ENCODE measurements around the gene KBTBD7. TPM values are rescaled to one million over a fixed set of nuclear protein-coding genes. Genes with fewer than 3 reads are reported as not detected.
A peak's percentile ranks its signal among the peaks of the same experiment; 100 is the strongest.

KBTBD7 gene
- total RNA-seq, result 1 to 10 TPM; 4.8 to 6.7 TPM
- long read RNA-seq, full-length matches to known transcripts, result 11 of 11 reads
- long read RNA-seq, partial matches to known transcripts, result 0 of 11 reads
- long read RNA-seq, other reads (novel, unspliced or antisense), result 0 of 11 reads

DNA sequence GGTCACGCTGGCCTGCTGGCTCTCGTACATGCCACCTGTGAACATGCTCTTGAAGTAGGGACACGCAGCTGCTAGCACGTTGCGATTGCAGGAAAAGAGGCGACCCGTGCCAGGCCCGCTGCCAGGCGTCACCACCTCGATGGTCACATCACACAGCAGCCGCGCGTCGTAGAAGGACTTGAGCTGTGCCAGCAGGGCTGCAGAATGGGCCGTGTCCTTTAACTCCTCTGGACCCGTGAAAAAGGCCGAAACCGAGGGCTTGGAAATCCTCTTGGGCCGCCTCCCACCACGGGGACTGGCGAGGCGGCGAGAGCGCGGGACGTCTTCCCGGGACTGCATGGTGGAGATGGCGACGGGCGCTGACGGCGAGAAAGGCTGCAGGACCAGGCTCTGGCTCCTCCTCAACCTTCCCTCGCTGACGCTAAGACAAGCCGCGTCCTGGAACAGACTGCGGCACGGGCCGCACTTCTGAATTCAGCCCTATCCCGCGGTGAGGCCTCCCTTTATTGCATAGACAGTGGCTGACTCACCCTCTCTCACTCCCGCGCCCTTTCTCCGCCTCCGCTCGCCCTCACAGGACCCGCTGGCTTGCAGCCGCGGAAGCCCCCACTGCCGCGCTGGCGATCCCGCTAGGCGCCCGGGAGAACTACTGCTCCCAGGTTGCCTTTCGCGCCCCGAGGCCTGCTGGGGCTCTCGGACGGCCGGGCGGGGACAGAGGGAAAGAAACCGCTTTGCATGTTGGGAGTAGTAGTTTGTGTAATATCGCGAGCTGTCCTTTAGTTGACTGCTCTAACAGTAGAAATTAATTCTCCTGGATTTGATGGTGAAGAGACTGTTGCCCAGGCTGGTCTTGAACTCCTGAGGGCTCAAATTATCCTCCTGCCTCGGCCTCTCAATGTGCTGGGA, at the start of gene KBTBD7:
Gene KBTBD7 (minus strand): TSS at position 651 of the 906 bp plus-strand sequence. CDS start 312 bp downstream, at position 339.
- intact Hi-C loops (cut with DNase I), result loop anchor here (2.0 to 10.0 kb wide), 2 partner anchors 59 to 61 kb away; partner anchors contain the start of gene KBTBD6 (in 2 of the 2)
- peak; percentile 99 to 100 for ATAC-seq

DNA sequence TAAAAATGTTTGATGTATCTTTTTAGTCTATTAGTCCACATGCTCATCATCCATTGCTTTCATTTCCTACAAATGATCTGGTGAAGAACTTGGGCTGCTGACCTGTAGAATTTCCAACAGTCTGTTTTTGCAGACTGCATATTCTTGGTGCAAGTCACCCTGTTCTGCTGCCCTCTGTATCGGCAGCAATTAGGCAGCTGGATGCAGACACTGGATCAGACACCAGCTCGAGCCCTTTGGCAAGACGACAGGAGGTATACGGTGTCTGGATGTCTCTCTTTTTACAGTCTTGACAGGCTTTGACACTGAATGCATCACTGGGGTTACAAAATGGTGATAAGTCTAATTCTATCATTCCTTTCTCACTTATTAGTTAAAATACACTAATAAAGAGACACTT, 47.3 kb upstream of the KBTBD7 start:
- DNase-seq (no peak), ATAC-seq (no peak)
- intact Hi-C loops (cut with DNase I), result no loop called here

More for the DNA sequence above, at the start of gene KBTBD7:
- peak; percentile 97 for DNase-seq

DNA sequence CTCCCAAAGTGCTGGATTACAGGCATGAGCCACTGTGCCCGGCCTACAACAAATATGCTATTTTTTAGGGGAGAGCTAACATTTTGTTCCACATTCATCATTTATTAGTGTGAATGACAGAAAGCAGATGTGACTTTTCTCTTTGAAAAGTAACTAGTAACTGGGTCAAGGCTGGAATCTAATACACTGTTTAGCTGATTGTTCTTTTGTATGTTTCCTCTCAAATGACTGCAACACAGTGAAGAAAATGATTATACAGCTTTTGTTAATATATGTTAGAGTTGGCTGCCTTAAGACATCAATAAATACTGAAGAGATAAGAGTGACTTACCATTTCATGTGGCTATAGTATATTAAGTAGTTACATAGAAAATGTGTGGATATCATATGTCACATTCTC, 42.0 kb upstream of the KBTBD7 start:
- ATAC-seq, result no peak
- intact Hi-C loops (cut with DNase I), result no loop called here
- DNase-seq, result no peak

DNA sequence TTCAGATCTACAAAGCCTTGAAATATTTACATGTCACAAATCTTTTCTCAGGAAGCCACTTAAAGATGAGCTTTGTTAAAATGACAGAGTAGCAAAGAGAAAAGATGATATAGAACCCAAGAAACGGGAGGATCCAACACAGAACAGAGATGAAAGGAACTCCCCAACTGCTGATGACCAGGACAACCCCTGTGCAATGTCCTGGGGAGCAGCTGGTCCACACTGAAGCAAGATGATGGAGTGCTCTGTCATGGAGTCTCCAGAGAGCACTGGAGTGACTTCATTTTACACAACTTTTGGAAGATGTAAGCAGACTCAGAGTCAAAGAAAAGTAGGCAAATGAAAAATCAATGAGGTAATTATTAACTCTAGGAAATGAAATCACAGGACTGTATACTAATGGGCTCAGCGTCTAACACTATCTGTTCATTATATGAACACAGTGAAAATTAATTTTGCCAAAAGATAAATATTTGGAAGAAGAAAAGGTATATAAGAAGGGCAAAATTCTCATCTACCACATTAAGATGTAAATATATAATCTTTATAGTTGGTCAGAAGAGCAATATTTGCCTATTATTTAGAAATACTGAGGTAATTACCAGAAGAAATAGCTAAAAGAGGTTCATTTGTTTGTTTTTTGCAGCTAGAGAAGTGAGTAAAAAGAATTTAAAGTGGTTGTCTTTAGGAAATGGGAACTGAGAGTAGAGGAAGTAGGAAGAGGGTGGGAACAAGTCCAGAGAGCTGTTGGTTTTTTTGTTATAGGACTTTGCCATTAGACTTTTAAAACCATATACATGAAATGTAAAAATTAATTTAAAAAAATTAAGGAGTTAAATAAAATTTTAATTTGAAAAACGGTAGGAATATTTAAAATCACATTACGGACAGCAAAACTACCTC, 38.5 kb upstream of the KBTBD7 start:
- intact Hi-C loops (cut with DNase I), result no loop called here
- ATAC-seq, result no peak

DNA sequence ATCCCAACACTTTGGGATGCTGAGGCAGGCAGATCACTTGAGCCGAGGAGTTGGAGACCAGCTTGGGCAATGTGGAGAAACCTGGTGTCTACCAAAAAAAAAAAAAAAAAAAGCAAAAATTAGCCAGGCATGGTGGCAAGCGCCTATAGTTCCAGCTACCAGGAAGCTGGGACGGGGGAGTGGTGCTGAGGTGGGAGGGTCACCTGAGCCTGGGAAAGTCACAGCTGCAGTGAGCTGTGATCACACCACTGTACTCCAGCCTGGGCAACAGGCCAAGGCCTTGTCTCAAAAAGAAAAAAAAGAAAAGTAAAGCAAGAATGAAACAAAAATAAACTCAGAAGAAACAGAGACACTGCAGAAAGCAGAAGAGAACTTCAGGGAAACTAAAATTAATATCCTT, 37.4 kb upstream of the KBTBD7 start:
- DNase-seq, result no peak

More for the DNA sequence above, 38.5 kb upstream of the KBTBD7 start:
- DNase-seq, result no peak

GRCh38 chr13:41231025-41231677, 36.8 kb upstream of the KBTBD7 start:
- DNase-seq, result no peak
- no peak for ATAC-seq
- intact Hi-C loops (cut with DNase I), result no loop called here

More for the DNA sequence above, 37.4 kb upstream of the KBTBD7 start:
- ATAC-seq, result no peak
- intact Hi-C loops (cut with DNase I), result no loop called here

DNA sequence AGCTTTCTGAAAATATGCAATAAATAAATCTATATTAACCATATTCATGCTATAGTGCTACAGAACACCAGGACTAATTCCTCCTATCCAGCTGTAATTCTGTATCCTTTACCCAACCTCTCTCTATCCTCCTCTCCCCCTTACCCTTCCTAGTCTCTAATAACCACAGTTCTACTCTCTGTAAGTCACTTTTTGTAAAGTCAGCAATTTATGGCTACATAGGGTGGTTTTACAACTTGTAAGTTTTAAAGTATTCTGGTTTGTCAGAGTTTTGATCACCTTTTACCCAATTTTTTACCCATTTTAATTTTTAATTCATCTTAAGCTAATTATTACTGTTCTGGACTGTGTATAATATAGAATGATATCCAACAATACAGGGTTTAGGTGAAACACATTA, 35.0 kb upstream of the KBTBD7 start:
- no peak for ATAC-seq

DNA sequence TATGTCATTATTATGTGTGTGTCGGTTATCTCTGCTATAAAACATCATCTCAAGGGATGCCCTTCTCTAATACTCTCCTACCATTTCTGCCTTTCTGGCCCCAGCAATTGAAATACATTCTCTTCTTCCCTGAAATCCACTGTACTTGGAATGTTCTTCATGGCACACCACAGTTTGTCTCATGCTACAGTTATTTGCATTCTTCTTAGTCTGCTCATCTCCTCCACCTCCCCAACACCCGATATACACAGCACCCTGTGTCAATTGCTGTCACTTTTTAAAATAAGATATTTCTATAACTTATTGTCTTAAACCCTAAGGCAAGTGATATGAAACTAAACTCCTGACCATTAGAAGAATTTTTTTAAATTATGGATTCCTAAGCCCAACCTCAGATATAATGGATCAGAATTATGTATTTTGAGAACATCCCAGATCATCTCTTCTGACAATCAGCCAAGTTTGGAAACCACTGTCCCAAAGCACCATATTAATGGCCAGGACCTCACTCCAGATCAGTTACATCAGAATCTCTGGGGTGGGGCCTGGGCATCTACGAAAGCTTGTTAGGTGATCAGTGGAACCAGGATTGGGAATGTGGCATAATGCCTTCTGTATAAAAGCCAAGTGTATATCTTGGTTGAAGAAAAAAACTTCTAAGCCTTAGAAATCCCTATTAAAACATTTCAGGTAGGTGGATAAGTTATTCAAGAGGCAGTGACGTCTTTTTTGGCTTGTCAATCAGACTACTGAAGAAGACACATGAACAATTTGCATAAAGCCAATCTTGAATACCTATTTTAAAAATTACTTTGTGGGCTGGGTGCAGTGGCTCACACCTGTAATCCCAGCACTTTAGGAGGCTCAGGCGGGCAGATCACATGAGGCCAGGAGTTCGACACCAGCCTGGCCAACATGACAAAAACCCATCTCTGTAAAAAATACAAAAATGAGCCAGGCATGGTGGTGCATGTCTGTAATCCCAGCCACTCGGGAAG, 30.0 kb upstream of the KBTBD7 start:
- DNase-seq (no peak), ATAC-seq (no peak)
- intact Hi-C loops (cut with DNase I), result loop anchor here in 1 of 2 donors (5.0 kb wide), 1 partner anchor 147 kb away; no protein-coding TSS in a partner anchor

More for the DNA sequence above, 35.0 kb upstream of the KBTBD7 start:
- DNase-seq, result no peak
- intact Hi-C loops (cut with DNase I), result no loop called here

- ATAC-seq (peak; percentile 73 to 85), DNase-seq (no peak)
- intact Hi-C loops (cut with DNase I), result loop anchor here in 1 of 2 donors (5.0 kb wide), 1 partner anchor 145 kb away; no protein-coding TSS in a partner anchor
These were observed 28.0 kb upstream of the KBTBD7 start for GRCh38 chr13:41222259-41222852.

GRCh38 chr13:41220401-41220800, 26.0 kb upstream of the KBTBD7 start:
- intact Hi-C loops (cut with DNase I), result loop anchor here (2.0 to 5.0 kb wide), 2 partner anchors 143 to 146 kb away; no protein-coding TSS in a partner anchor
- DNase-seq (no peak), ATAC-seq (no peak)

DNA sequence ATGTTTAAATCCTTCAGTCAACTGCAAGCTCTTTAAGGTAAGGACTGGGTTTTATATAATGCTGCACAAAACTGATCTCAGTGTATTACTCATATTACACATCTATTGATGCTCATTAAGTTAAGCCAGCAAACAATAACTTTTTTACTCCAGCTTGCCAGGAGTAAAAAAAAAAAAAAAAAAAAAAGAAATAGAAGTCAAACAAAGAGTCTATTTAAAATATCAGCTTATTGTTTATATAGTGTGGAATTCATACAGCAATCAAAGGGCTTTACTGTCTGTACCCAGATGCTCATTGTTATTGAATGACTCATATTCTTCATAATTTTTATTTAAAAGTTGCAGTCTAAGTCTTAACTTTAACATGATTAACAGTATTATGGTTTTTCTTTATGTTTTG, 21.8 kb upstream of the KBTBD7 start:
- intact Hi-C loops (cut with DNase I), result no loop called here
- ATAC-seq, result no peak
- no peak for DNase-seq

DNA sequence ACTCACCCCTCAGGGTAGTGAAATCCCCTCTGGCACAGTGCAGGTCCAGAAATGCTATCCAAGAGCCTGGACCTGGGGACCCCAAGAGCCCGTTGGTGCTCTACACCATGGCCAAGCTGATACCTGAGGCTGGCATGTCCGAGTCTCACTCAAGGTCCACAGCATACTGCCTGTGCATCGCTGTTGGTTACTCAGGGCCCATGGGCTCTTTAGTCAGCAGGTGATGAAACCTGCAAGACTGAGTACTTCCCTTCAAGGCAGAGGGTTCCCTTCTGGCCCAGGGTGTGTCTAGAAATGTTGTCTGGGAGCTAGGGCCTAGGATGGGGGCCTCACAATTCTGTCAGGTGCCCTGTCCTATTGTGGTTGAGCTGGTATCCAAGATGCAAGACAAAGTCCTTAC, 19.6 kb upstream of the KBTBD7 start:
- DNase-seq (no peak), ATAC-seq (no peak)
- intact Hi-C loops (cut with DNase I), result no loop called here

- intact Hi-C loops (cut with DNase I), result no loop called here
- DNase-seq (no peak), ATAC-seq (no peak)
These were observed 18.9 kb upstream of the KBTBD7 start for GRCh38 chr13:41213316-41213715.

- intact Hi-C loops (cut with DNase I), result no loop called here
- DNase-seq, result no peak
- no peak for ATAC-seq
These were observed 18.5 kb upstream of the KBTBD7 start for GRCh38 chr13:41212881-41213280.

DNA sequence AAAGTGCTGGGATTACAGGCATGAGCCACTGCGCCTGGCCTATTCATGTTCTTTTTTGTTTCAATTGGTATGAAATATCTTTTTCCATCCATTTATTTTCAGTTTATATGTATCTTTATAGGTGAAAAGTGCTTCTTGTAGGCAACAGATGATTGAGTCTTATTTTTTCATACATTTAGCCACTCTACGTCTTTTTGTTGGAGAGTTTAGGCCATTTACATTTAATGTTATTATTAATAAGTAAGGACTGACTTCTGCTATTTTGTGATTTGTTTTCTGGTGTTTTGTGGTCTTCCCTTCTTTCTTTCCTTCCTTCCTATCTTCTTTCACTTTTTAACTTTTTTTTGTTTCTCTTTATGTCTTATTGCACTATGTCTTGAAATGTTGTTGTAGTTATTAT, 16.7 kb upstream of the KBTBD7 start:
- DNase-seq (no peak), ATAC-seq (no peak)
- intact Hi-C loops (cut with DNase I), result no loop called here

GRCh38 chr13:41206467-41206866, 12.1 kb upstream of the KBTBD7 start:
- no peak for ATAC-seq
- no peak for DNase-seq
- intact Hi-C loops (cut with DNase I), result no loop called here

- intact Hi-C loops (cut with DNase I), result no loop called here
- no peak for ATAC-seq
These were observed 9.4 kb upstream of the KBTBD7 start for GRCh38 chr13:41203810-41204209.

More at GRCh38 chr13:41203810-41204209, 9.4 kb upstream of the KBTBD7 start:
- no peak for DNase-seq
